Measurements from ENCODE around the gene RNF5.

DNA sequence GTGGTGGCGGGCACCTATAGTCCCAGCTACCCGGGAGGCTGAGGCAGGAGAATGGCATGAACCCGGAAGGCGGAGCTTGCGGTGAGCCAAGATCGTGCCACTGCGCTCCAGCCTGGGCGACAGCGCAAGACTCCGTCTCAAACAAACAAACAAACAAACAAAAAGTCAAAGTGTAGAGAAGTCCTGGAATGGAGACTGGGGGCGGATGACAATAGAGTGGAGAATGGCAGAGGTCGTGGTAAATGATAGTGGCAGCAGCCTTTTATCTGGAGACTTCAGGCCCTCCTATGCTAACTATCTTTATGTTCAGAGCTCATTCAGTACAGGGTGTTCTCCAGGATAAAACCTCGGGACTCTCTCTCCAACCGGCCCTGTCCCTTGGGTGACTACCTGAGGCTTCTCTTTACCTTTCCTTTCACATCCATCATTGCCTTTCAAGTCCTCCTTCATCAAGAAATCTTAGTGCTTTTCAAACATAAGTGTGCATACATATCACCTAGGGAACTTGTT is 46.7 kb upstream of the RNF5 start:
- TF ChIP-seq, protein P1, sequence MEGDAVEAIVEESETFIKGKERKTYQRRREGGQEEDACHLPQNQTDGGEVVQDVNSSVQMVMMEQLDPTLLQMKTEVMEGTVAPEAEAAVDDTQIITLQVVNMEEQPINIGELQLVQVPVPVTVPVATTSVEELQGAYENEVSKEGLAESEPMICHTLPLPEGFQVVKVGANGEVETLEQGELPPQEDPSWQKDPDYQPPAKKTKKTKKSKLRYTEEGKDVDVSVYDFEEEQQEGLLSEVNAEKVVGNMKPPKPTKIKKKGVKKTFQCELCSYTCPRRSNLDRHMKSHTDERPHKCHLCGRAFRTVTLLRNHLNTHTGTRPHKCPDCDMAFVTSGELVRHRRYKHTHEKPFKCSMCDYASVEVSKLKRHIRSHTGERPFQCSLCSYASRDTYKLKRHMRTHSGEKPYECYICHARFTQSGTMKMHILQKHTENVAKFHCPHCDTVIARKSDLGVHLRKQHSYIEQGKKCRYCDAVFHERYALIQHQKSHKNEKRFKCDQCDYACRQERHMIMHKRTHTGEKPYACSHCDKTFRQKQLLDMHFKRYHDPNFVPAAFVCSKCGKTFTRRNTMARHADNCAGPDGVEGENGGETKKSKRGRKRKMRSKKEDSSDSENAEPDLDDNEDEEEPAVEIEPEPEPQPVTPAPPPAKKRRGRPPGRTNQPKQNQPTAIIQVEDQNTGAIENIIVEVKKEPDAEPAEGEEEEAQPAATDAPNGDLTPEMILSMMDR (IDR thresholded peaks at IDR 0.05): no peak
- TF ChIP-seq POLR2AphosphoS5 (IDR thresholded peaks at IDR 0.05): no peak
- TF ChIP-seq EP300 (IDR thresholded peaks at IDR 0.05): no peak

All from gastroesophageal sphincter (tissue), 3 donors.